GM23338 (cell line): ENCODE data around the gene TMEM44.

Experiments
- CREB1 ChIP-seq: fragments of 250-450 bp; sonication (Bioruptor Pico); IDR thresholded peaks from 2 replicates; pipeline ENCODE4 v1.5.0; 2020; ENCODE audit warnings: low read depth, mild to moderate bottlenecking, moderate library complexity
- CTCF ChIP-seq, 2 experiments: fragments of 200-600 bp in 1 of 2; sonication (generic) in 1 of 2; conservative IDR thresholded peaks; 2 replicates each; pipeline versions ENCODE4 v1.5.1 to v1.6.1; 2016 to 2017; ENCODE audit warnings: antibody characterized with exemption in 2 of 2, low read depth in 2 of 2, mild to moderate bottlenecking in 2 of 2, moderate library complexity in 1 of 2
- ETS1 ChIP-seq: IDR thresholded peaks from 2 replicates; pipeline ENCODE4 v1.6.1; 2016; ENCODE audit warnings: antibody characterized with exemption
- EZH2 ChIP-seq: fragments of 200-600 bp; sonication (generic); IDR thresholded peaks from one replicate; pipeline ENCODE4 v1.8.0; 2017; ENCODE audit warnings: antibody characterized with exemption, mild to moderate bottlenecking, low read depth; ENCODE audit not compliant: unreplicated experiment
- EZH2phosphoT487 ChIP-seq: fragments of 200-600 bp; sonication (generic); IDR thresholded peaks from one replicate; pipeline ENCODE4 v1.8.1; 2018; ENCODE audit warnings: antibody characterized with exemption; ENCODE audit not compliant: unreplicated experiment
- JUNB ChIP-seq: IDR thresholded peaks from one replicate; pipeline ENCODE4 v1.6.1; 2016; ENCODE audit warnings: antibody characterized with exemption; ENCODE audit not compliant: unreplicated experiment
- NANOG ChIP-seq: IDR thresholded peaks from 2 replicates; pipeline ENCODE4 v1.6.1; 2016; ENCODE audit warnings: antibody characterized with exemption, borderline replicate concordance
- POLR2AphosphoS5 ChIP-seq: IDR thresholded peaks from 2 replicates; pipeline ENCODE4 v1.6.1; 2016; ENCODE audit warnings: antibody characterized with exemption, low read depth
- STAT1 ChIP-seq: IDR thresholded peaks from one replicate; pipeline ENCODE4 v1.6.1; 2016; ENCODE audit warnings: antibody characterized with exemption; ENCODE audit not compliant: unreplicated experiment
- ZNF114 ChIP-seq: fragments of 250-450 bp; sonication (Bioruptor Pico); IDR thresholded peaks from 2 replicates; pipeline ENCODE4 v1.5.0; 2020; ENCODE audit warnings: mild to moderate bottlenecking, moderate library complexity
- ZNF331 ChIP-seq: fragments of 250-450 bp; sonication (Bioruptor Pico); IDR thresholded peaks from 2 replicates; pipeline ENCODE4 v1.5.0; 2020; ENCODE audit warnings: low read depth, mild to moderate bottlenecking, moderate library complexity
- TF ChIP-seq, protein P1 (sequence below): fragments of 250-450 bp; sonication (Bioruptor Pico); IDR thresholded peaks from 2 replicates; pipeline ENCODE4 v1.5.0; 2020; ENCODE audit warnings: mild to moderate bottlenecking, moderate library complexity
- TF ChIP-seq, protein P2 (sequence below): IDR thresholded peaks from one replicate; pipeline ENCODE4 v1.6.1; 2018; ENCODE audit warnings: antibody characterized with exemption; ENCODE audit not compliant: unreplicated experiment

DNA sequence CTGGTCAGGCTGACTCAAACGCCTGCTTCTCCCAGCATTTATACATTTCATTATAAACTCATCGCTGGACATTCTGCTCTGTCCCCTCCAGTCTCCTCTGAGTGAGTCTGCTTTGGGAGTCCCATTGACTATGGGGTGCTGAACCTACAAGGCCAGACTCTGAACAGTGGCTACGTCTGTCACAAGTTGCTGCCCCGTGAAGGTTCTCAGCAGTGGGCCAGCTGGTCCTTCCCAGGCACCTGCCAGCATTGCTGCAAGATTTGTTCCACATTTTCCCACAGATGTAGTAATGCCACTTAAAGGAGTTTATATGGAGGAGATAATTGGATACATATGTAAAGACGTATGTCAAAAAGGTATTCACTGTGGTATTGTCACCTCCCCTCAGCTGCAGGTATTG, 73.7 kb downstream of the TMEM44 start:
- TF ChIP-seq, protein P1, sequence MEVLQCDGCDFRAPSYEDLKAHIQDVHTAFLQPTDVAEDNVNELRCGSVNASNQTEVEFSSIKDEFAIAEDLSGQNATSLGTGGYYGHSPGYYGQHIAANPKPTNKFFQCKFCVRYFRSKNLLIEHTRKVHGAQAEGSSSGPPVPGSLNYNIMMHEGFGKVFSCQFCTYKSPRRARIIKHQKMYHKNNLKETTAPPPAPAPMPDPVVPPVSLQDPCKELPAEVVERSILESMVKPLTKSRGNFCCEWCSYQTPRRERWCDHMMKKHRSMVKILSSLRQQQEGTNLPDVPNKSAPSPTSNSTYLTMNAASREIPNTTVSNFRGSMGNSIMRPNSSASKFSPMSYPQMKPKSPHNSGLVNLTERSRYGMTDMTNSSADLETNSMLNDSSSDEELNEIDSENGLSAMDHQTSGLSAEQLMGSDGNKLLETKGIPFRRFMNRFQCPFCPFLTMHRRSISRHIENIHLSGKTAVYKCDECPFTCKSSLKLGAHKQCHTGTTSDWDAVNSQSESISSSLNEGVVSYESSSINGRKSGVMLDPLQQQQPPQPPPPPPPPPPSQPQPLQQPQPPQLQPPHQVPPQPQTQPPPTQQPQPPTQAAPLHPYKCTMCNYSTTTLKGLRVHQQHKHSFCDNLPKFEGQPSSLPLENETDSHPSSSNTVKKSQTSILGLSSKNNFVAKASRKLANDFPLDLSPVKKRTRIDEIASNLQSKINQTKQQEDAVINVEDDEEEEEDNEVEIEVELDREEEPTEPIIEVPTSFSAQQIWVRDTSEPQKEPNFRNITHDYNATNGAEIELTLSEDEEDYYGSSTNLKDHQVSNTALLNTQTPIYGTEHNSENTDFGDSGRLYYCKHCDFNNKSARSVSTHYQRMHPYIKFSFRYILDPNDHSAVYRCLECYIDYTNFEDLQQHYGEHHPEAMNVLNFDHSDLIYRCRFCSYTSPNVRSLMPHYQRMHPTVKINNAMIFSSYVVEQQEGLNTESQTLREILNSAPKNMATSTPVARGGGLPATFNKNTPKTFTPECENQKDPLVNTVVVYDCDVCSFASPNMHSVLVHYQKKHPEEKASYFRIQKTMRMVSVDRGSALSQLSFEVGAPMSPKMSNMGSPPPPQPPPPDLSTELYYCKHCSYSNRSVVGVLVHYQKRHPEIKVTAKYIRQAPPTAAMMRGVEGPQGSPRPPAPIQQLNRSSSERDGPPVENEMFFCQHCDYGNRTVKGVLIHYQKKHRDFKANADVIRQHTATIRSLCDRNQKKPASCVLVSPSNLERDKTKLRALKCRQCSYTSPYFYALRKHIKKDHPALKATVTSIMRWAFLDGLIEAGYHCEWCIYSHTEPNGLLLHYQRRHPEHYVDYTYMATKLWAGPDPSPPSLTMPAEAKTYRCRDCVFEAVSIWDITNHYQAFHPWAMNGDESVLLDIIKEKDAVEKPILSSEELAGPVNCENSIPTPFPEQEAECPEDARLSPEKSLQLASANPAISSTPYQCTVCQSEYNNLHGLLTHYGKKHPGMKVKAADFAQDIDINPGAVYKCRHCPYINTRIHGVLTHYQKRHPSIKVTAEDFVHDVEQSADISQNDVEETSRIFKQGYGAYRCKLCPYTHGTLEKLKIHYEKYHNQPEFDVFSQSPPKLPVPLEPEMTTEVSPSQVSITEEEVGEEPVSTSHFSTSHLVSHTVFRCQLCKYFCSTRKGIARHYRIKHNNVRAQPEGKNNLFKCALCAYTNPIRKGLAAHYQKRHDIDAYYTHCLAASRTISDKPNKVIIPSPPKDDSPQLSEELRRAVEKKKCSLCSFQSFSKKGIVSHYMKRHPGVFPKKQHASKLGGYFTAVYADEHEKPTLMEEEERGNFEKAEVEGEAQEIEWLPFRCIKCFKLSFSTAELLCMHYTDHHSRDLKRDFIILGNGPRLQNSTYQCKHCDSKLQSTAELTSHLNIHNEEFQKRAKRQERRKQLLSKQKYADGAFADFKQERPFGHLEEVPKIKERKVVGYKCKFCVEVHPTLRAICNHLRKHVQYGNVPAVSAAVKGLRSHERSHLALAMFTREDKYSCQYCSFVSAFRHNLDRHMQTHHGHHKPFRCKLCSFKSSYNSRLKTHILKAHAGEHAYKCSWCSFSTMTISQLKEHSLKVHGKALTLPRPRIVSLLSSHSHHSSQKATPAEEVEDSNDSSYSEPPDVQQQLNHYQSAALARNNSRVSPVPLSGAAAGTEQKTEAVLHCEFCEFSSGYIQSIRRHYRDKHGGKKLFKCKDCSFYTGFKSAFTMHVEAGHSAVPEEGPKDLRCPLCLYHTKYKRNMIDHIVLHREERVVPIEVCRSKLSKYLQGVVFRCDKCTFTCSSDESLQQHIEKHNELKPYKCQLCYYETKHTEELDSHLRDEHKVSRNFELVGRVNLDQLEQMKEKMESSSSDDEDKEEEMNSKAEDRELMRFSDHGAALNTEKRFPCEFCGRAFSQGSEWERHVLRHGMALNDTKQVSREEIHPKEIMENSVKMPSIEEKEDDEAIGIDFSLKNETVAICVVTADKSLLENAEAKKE (CRISPR knock-in tag) = no peak
- TF ChIP-seq CTCF (conservative IDR thresholded peaks at IDR 0.05; ENCODE audit: low read depth in 2 of 2) (no peak), EZH2 (no peak), ZNF114 (no peak), POLR2AphosphoS5 (no peak), ZNF331 (no peak), STAT1 (no peak), EZH2phosphoT487 (no peak), JUNB (no peak), CREB1 (no peak), ETS1 (no peak), NANOG (no peak)
- TF ChIP-seq, protein P2, sequence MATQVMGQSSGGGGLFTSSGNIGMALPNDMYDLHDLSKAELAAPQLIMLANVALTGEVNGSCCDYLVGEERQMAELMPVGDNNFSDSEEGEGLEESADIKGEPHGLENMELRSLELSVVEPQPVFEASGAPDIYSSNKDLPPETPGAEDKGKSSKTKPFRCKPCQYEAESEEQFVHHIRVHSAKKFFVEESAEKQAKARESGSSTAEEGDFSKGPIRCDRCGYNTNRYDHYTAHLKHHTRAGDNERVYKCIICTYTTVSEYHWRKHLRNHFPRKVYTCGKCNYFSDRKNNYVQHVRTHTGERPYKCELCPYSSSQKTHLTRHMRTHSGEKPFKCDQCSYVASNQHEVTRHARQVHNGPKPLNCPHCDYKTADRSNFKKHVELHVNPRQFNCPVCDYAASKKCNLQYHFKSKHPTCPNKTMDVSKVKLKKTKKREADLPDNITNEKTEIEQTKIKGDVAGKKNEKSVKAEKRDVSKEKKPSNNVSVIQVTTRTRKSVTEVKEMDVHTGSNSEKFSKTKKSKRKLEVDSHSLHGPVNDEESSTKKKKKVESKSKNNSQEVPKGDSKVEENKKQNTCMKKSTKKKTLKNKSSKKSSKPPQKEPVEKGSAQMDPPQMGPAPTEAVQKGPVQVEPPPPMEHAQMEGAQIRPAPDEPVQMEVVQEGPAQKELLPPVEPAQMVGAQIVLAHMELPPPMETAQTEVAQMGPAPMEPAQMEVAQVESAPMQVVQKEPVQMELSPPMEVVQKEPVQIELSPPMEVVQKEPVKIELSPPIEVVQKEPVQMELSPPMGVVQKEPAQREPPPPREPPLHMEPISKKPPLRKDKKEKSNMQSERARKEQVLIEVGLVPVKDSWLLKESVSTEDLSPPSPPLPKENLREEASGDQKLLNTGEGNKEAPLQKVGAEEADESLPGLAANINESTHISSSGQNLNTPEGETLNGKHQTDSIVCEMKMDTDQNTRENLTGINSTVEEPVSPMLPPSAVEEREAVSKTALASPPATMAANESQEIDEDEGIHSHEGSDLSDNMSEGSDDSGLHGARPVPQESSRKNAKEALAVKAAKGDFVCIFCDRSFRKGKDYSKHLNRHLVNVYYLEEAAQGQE = no peak
